Neural progenitor cell (in vitro differentiated cells): Measurements from ENCODE around the gene FAF1. TPM values are rescaled to one million over a fixed set of nuclear protein-coding genes. Genes with fewer than 3 reads are reported as not detected.
"Not testable (repeated sequence)": the region's sequence is repeated elsewhere in the genome, so short reads cannot be mapped to it uniquely, and the experiment has no call there.

Experiments
- DNase-seq: peaks from one replicate; pipeline ENCODE4 v3.0.0-alpha.2; 2016; ENCODE audit warnings: low spot score
- H2AFZ ChIP-seq: fragments of 200-600 bp; sonication (generic); replicated peaks from 2 replicates; pipeline ENCODE4 v1.6.1; 2016; ENCODE audit warnings: antibody characterized with exemption
- H3F3A ChIP-seq: fragments of 200-600 bp; sonication (generic); 2 replicates; pipeline ENCODE4 v1.6.1; 2016; ENCODE audit warnings: antibody characterized with exemption, low read depth
- H3K27ac ChIP-seq: fragments of 200-600 bp; sonication (generic); 2 replicates; pipeline ENCODE4 v1.5.1; 2016; ENCODE audit warnings: mild to moderate bottlenecking
- H3K27me3 ChIP-seq: fragments of 200-600 bp; sonication (generic); 2 replicates; pipeline ENCODE4 v1.6.1; 2016; ENCODE audit warnings: mild to moderate bottlenecking, moderate library complexity
- H3K36me3 ChIP-seq: fragments of 200-600 bp; sonication (generic); 2 replicates; pipeline ENCODE4 v1.5.1; 2016
- H3K4me1 ChIP-seq: fragments of 200-600 bp; sonication (generic); 2 replicates; pipeline ENCODE4 v1.6.1; 2016; ENCODE audit warnings: mixed run types
- H3K4me2 ChIP-seq: fragments of 200-600 bp; sonication (generic); 2 replicates; pipeline ENCODE4 v1.6.1; 2016
- H3K4me3 ChIP-seq: fragments of 200-600 bp; sonication (generic); 2 replicates; pipeline ENCODE4 v1.5.1; 2016
- H3K79me2 ChIP-seq: fragments of 200-600 bp; sonication (generic); 2 replicates; pipeline ENCODE4 v1.6.1; 2016; ENCODE audit warnings: low read depth
- H3K9ac ChIP-seq: fragments of 200-600 bp; sonication (generic); 2 replicates; pipeline ENCODE4 v1.6.1; 2016
- H3K9me3 ChIP-seq: fragments of 200-600 bp; sonication (generic); 2 replicates; pipeline ENCODE4 v1.5.1; 2016; ENCODE audit warnings: low read depth
- H4K20me1 ChIP-seq: fragments of 200-600 bp; sonication (generic); 2 replicates; pipeline ENCODE4 v1.6.1; 2016; ENCODE audit warnings: low read depth
- H3K27ac Mint-ChIP-seq: 3 replicates; pipeline ENCODE4 v1.8.0; 2021; ENCODE audit warnings: mixed read lengths
- H3K27me3 Mint-ChIP-seq: 2 replicates; pipeline ENCODE4 v1.8.0; 2022; ENCODE audit warnings: low read depth, mild to moderate bottlenecking, inconsistent platforms, moderate library complexity, mixed read lengths; ENCODE audit not compliant: insufficient read depth
- H3K36me3 Mint-ChIP-seq: 3 replicates; pipeline ENCODE4 v1.8.0; 2021; ENCODE audit warnings: mixed read lengths
- H3K4me1 Mint-ChIP-seq: 3 replicates; pipeline ENCODE4 v1.8.0; 2021; ENCODE audit warnings: mixed read lengths
- H3K4me3 Mint-ChIP-seq: 3 replicates; pipeline ENCODE4 v1.8.0; 2021; ENCODE audit warnings: mild to moderate bottlenecking, moderate library complexity, mixed read lengths
- H3K9me3 Mint-ChIP-seq: 3 replicates; pipeline ENCODE4 v1.8.0; 2020; ENCODE audit warnings: mixed read lengths
- EZH2 ChIP-seq: fragments of 200-600 bp; sonication (generic); IDR thresholded peaks from 2 replicates; pipeline ENCODE4 v1.6.1; 2017; ENCODE audit warnings: antibody characterized with exemption, mild to moderate bottlenecking, moderate library complexity
- EZH2phosphoT487 ChIP-seq: fragments of 200-600 bp; sonication (generic); IDR thresholded peaks from 2 replicates; pipeline ENCODE4 v1.6.1; 2017; ENCODE audit warnings: antibody characterized with exemption
- total RNA-seq: library from RNA; depleted of rRNA; stranded (reverse); fragments of >200 nt; gene quantifications from 2 replicates; pipeline ENCODE4 v1.2.3, GENCODE V29; 2015; ENCODE audit warnings: low replicate concordance
- TF ChIP-seq, protein P1 (sequence below): fragments of 200-600 bp; sonication (generic); IDR thresholded peaks from 2 replicates; pipeline ENCODE4 v1.5.1; 2017; ENCODE audit warnings: antibody characterized with exemption, mild to moderate bottlenecking

The FAF1 gene
- total RNA-seq, 1 donor from 2014 or later = 103 TPM

DNA sequence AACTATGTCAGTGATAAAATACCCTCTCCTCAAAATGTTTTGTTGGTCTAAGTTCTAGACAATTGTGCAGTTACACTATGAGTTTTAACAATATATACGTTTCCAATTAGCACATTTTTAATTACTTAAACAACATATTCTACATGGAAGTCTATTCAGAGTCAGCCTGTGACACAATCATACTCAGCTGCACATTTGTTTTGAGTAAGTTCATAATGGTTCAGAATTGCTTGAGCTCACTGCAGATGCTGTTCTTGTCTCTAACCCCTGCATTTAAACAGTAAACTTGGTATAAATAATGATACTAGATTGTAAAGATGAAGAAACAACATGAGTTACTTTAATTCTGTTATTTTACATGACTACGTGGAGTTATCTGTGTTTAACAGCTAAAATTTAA is 40.6 kb upstream of the FAF1 start:
- DNase-seq = no peak
- Histone ChIP-seq H3K4me3 (no peak overlapping the region), H3F3A (no peaks in the 10 kb centered on the region), H4K20me1 (no peaks in the 10 kb centered on the region), H3K9ac (no peak overlapping the region), H3K27ac (no peak overlapping the region), H3K4me2 (no peak overlapping the region), H2AFZ (peak overlapping the region; percentile 36), H3K4me1 (peaks cover 13% of the 10 kb centered on the region), H3K36me3 (no peaks in the 10 kb centered on the region), H3K9me3 (no peaks in the 10 kb centered on the region), H3K79me2 (no peaks in the 10 kb centered on the region), H3K27me3 (peaks cover 6% of the 10 kb centered on the region)
- Mint-ChIP-seq H3K27me3 (peaks cover 2% of the 10 kb centered on the region), H3K9me3 (no peaks in the 10 kb centered on the region), H3K4me1 (no peaks in the 10 kb centered on the region), H3K4me3 (no peak overlapping the region), H3K36me3 (no peaks in the 10 kb centered on the region), H3K27ac (no peak overlapping the region)
- TF ChIP-seq, protein P1, sequence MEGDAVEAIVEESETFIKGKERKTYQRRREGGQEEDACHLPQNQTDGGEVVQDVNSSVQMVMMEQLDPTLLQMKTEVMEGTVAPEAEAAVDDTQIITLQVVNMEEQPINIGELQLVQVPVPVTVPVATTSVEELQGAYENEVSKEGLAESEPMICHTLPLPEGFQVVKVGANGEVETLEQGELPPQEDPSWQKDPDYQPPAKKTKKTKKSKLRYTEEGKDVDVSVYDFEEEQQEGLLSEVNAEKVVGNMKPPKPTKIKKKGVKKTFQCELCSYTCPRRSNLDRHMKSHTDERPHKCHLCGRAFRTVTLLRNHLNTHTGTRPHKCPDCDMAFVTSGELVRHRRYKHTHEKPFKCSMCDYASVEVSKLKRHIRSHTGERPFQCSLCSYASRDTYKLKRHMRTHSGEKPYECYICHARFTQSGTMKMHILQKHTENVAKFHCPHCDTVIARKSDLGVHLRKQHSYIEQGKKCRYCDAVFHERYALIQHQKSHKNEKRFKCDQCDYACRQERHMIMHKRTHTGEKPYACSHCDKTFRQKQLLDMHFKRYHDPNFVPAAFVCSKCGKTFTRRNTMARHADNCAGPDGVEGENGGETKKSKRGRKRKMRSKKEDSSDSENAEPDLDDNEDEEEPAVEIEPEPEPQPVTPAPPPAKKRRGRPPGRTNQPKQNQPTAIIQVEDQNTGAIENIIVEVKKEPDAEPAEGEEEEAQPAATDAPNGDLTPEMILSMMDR = no peak
- TF ChIP-seq EZH2 (no peak), EZH2phosphoT487 (no peak)

DNA sequence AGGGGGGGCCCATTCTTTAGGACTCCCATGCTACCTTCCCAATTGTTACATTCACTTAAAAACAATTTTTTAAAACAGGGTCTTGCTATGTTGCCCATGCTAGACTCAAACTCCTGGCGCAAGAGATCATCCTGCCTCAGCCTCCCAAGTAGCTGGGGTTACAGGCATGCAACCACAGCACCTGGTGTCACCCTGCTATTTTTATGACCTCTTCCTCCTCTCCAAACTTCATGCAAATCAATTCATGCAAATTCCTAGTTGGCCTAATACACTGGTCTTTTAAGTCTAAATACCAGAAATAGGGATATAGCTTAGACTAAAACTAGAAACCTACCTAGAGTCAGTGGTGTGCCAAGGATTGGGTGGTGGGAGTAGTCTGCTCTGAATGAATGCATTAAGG is 40.1 kb upstream of the FAF1 start:
- H3K9me3 Mint-ChIP-seq = no peaks in the 10 kb centered on the region
- Histone ChIP-seq H3K79me2 (no peaks in the 10 kb centered on the region), H4K20me1 (no peaks in the 10 kb centered on the region), H3K4me1 (peaks cover 8% of the 10 kb centered on the region), H3K36me3 (no peaks in the 10 kb centered on the region), H3F3A (no peaks in the 10 kb centered on the region), H3K9me3 (no peaks in the 10 kb centered on the region), H3K4me3 (no peak overlapping the region), H3K27ac (no peak overlapping the region), H2AFZ (no peak overlapping the region), H3K4me2 (no peak overlapping the region), H3K9ac (no peak overlapping the region), H3K27me3 (peaks cover 9% of the 10 kb centered on the region)
- H3K27me3 Mint-ChIP-seq = peaks cover 2% of the 10 kb centered on the region
- no peak for TF ChIP-seq EZH2
- TF ChIP-seq EZH2phosphoT487 = no peak
- TF ChIP-seq, protein P1 = no peak
- DNase-seq = no peak
- no peak overlapping the region for H3K4me3 Mint-ChIP-seq
- no peaks in the 10 kb centered on the region for H3K4me1 Mint-ChIP-seq
- H3K27ac Mint-ChIP-seq = no peak overlapping the region
- no peaks in the 10 kb centered on the region for H3K36me3 Mint-ChIP-seq

DNA sequence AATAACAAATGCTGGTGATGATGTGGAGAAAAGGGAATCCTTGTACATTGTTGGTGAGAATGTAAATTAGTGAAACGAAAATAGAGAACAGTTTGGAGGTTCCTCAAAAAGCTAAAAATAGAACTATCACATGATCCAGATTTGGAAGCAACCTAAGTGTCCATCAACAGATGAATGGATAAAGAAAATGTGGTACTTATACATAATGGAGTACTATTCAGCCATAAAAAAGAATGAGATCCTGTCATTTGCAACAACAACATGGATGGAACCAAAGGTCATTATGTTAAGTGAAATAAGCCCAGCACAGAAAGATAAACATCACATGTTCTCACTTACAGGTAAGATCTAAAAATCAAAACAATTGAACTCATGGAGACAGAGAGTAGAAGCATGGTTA is 39.3 kb upstream of the FAF1 start:
- not testable (repeated sequence) for H3K27me3 Mint-ChIP-seq, H3K4me1 Mint-ChIP-seq, H3K27ac ChIP-seq

DNA sequence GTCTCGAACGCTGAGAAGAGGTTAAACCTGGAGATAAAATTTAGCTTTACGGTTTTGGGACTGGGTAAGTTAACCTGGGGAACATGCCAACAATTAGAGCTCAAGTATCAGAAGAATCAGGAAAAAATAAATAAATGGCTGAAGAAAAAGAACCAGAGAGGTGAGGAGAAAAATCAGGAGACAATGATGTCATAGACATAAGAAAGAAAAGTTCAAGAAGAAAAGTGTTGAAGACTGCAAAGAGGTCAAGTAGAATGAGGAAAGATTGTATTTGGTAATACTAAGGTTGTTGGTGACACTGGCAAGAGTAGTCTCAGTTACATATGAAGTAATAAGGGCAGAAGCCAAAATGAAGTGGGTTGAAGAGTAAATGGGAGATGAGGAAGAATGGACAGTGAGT is 36.0 kb upstream of the FAF1 start:
- H3K27ac ChIP-seq = no peak overlapping the region
- Mint-ChIP-seq H3K27me3 (peaks cover 4% of the 10 kb centered on the region), H3K4me3 (no peak overlapping the region), H3K36me3 (no peaks in the 10 kb centered on the region), H3K27ac (no peak overlapping the region), H3K4me1 (no peaks in the 10 kb centered on the region), H3K9me3 (no peaks in the 10 kb centered on the region)
- H3K79me2 ChIP-seq = no peaks in the 10 kb centered on the region
- no peak overlapping the region for H3K4me3 ChIP-seq
- DNase-seq = no peak
- no peaks in the 10 kb centered on the region for H3F3A ChIP-seq
- no peaks in the 10 kb centered on the region for H3K4me1 ChIP-seq
- H3K9ac ChIP-seq = no peak overlapping the region
- TF ChIP-seq EZH2 = no peak
- TF ChIP-seq, protein P1 = no peak
- TF ChIP-seq EZH2phosphoT487 = no peak
- H4K20me1 ChIP-seq = no peaks in the 10 kb centered on the region
- H2AFZ ChIP-seq = no peak overlapping the region
- no peak overlapping the region for H3K4me2 ChIP-seq
- H3K9me3 ChIP-seq = no peaks in the 10 kb centered on the region
- peaks cover 9% of the 10 kb centered on the region for H3K27me3 ChIP-seq
- no peaks in the 10 kb centered on the region for H3K36me3 ChIP-seq

More for the DNA sequence above, 39.3 kb upstream of the FAF1 start:
- not testable (repeated sequence) for H3K4me1 ChIP-seq, H3K4me2 ChIP-seq, H3K79me2 ChIP-seq, H3K27me3 ChIP-seq, H3K36me3 Mint-ChIP-seq, DNase-seq, H3K27ac Mint-ChIP-seq, H3K4me3 ChIP-seq, H3K9me3 Mint-ChIP-seq, H3K9me3 ChIP-seq, H3K4me3 Mint-ChIP-seq, H4K20me1 ChIP-seq, H2AFZ ChIP-seq, H3K9ac ChIP-seq, H3F3A ChIP-seq, H3K36me3 ChIP-seq
